GM12878 (cell line): ENCODE measurements around the gene DPP6. TPM values are rescaled to one million over a fixed set of nuclear protein-coding genes. Genes with fewer than 3 reads are reported as not detected.
A peak's percentile ranks its signal among the peaks of the same experiment; 100 is the strongest.

ENCODE experiments used
- CBFB ChIP-seq: IDR thresholded peaks from 2 replicates; pipeline ENCODE4 v1.6.1; 2016; ENCODE audit warnings: antibody characterized with exemption, low read depth
- CTCF ChIP-seq, 3 experiments: IDR thresholded peaks in 2 of 3; conservative IDR thresholded peaks in 1 of 3; 2 replicates each; pipeline ENCODE4 v1.5.1; 2011; ENCODE audit warnings: low read depth in 3 of 3, low read length in 3 of 3, mild to moderate bottlenecking in 3 of 3, control low read depth in 2 of 3, moderate library complexity in 2 of 3, inconsistent platforms in 1 of 3, mixed read lengths in 1 of 3; ENCODE audit not compliant: control insufficient read depth in 2 of 3, insufficient read depth in 1 of 3; ENCODE audit errors: extremely low read depth in 1 of 3
- CUX1 ChIP-seq: IDR thresholded peaks from 2 replicates; pipeline ENCODE4 v1.6.1; 2012; ENCODE audit warnings: improper control_type of control experiment, low read depth, low read length; ENCODE audit not compliant: insufficient replicate concordance
- EP300 ChIP-seq, 2 experiments: fragments of 150-350 bp in 1 of 2; IDR thresholded peaks; 2 replicates each; pipeline ENCODE4 v1.6.1; 2011 to 2012; ENCODE audit warnings: low read depth in 2 of 2, low read length in 2 of 2, borderline replicate concordance in 1 of 2, improper control_type of control experiment in 1 of 2, inconsistent platforms in 1 of 2; ENCODE audit not compliant: control insufficient read depth in 1 of 2
- GABPA ChIP-seq: IDR thresholded peaks from 2 replicates; pipeline ENCODE4 v1.6.1; 2014; ENCODE audit warnings: antibody characterized with exemption, low read depth, mild to moderate bottlenecking, inconsistent platforms
- LARP7 ChIP-seq: fragments of 450-650 bp; IDR thresholded peaks from 2 replicates; pipeline ENCODE4 v1.6.1; 2017; ENCODE audit warnings: mild to moderate bottlenecking
- MEF2A ChIP-seq: IDR thresholded peaks from 2 replicates; pipeline ENCODE4 v1.6.1; 2011; ENCODE audit warnings: low read depth, mild to moderate bottlenecking, low read length, moderate library complexity; ENCODE audit not compliant: insufficient read depth
- MTA2 ChIP-seq: fragments of 450-650 bp; IDR thresholded peaks from 2 replicates; pipeline ENCODE4 v1.6.1; 2016; ENCODE audit warnings: low read depth, mild to moderate bottlenecking, moderate library complexity
- MTA3 ChIP-seq: IDR thresholded peaks from 2 replicates; pipeline ENCODE4 v1.6.1; 2012; ENCODE audit warnings: low read length, inconsistent platforms, borderline replicate concordance
- NFXL1 ChIP-seq: fragments of 450-650 bp; IDR thresholded peaks from 2 replicates; pipeline ENCODE4 v1.6.1; 2017; ENCODE audit warnings: antibody characterized with exemption, mild to moderate bottlenecking, borderline replicate concordance
- NR2C2 ChIP-seq: IDR thresholded peaks from 2 replicates; pipeline ENCODE4 v1.6.1; 2011; ENCODE audit warnings: borderline replicate concordance, low read depth; ENCODE audit not compliant: control insufficient read depth, insufficient read length
- ZBTB40 ChIP-seq: fragments of 450-650 bp; IDR thresholded peaks from 2 replicates; pipeline ENCODE4 v1.6.1; 2016; ENCODE audit warnings: mild to moderate bottlenecking, moderate library complexity, borderline replicate concordance
- ZNF24 ChIP-seq: fragments of 450-650 bp; IDR thresholded peaks from 2 replicates; pipeline ENCODE4 v1.6.1; 2017; ENCODE audit warnings: antibody characterized with exemption, mild to moderate bottlenecking
- ZNF384 ChIP-seq: IDR thresholded peaks from 2 replicates; pipeline ENCODE4 v1.6.1; 2012; ENCODE audit warnings: low read depth, mild to moderate bottlenecking, low read length, improper control_type of control experiment, borderline replicate concordance
- ZSCAN29 ChIP-seq: fragments of 450-650 bp; IDR thresholded peaks from 2 replicates; pipeline ENCODE4 v1.6.1; 2017; ENCODE audit warnings: mild to moderate bottlenecking, moderate library complexity
- polyA plus RNA-seq, 11 experiments: library from polyadenylated mRNA; depleted of rRNA in 4 of 11; unstranded in 6 of 11; stranded (reverse) in 5 of 11; fragments of >200 nt; fragmentation: Nextera tagmentation in 4 of 11; fragmentation: Illumina TruSeq in 1 of 11; extraction: Ambion mirVana in 4 of 11; extraction: Trizol in 1 of 11; gene quantifications; 1 replicate in 1 of 11; 2 replicates in 10 of 11; pipeline versions ENCODE4 v1.2.1 to v1.2.3, GENCODE V29; 2011 to 2016; ENCODE audit warnings: inconsistent platforms in 2 of 11, missing spikeins in 2 of 11, low read depth in 1 of 11
- total RNA-seq, 4 experiments: library from RNA; depleted of rRNA in 3 of 4; stranded (reverse); fragments of >200 nt in 3 of 4; fragmentation: Illumina TruSeq in 1 of 4; extraction: Trizol in 1 of 4; gene quantifications; 2 replicates each; pipeline versions ENCODE4 v1.2.1 to v1.2.3, GENCODE V29; 2013 to 2021

DPP6 gene
- total and polyA plus RNA-seq, 10 of the 15 experiments (the other 5 are each of a cell fraction or from before 2014, with no cell fraction given): not detected

- TF ChIP-seq ZBTB40: peak; percentile 64; the same call in 1 of the 2 replicates
- TF ChIP-seq LARP7: no peak
- TF ChIP-seq NR2C2: no peak
- TF ChIP-seq ZNF24: no peak
- TF ChIP-seq NFXL1: no peak
- peak; percentile 46; the same call in 1 of the 2 replicates for TF ChIP-seq CBFB
- TF ChIP-seq ZSCAN29: no peak
- TF ChIP-seq ZNF384: no peak
- TF ChIP-seq CTCF (IDR thresholded peaks at IDR 0.05 in 2 of 3, conservative IDR thresholded peaks at IDR 0.05 in 1 of 3; ENCODE audit: control insufficient read depth in 2 of 3, extremely low read depth in 1 of 3, insufficient read depth in 1 of 3, low read depth in 3 of 3, low read length in 3 of 3): no peak
- no peak for TF ChIP-seq MEF2A
- TF ChIP-seq EP300 (IDR thresholded peaks at IDR 0.05; ENCODE audit: borderline replicate concordance in 1 of 2, control insufficient read depth in 1 of 2, low read depth in 2 of 2, low read length in 2 of 2): no peak
- 0 out of 2 replicates have a peak, but pooled peaks have one; percentile 27 for TF ChIP-seq GABPA
- TF ChIP-seq MTA3: no peak
- TF ChIP-seq CUX1: no peak
- TF ChIP-seq MTA2: no peak
These were observed 876.2 kb downstream of the DPP6 start (continued) for GRCh38 chr7:154928136-154929005.
